WTC11 (cell line): Measurements from ENCODE around the gene FBXL4. TPM values are rescaled to one million over a fixed set of nuclear protein-coding genes. Genes with fewer than 3 reads are reported as not detected.

ENCODE experiments used
- ATAC-seq: fragments of 200-7000 bp; cut with Tn5 transposase; 2 replicates; pipeline ENCODE4 v1.10.0; 2021; ENCODE audit warnings: mild to moderate bottlenecking, moderate library complexity
- CTCF ChIA-PET: fragments of 300-600 bp; sonication (Branson Sonifier 250); formaldehyde crosslinking; loops from one replicate; lab custom pipeline; 2021; ENCODE audit warnings: antibody characterized with exemption; lab: Charles Lee
- POLR2A ChIA-PET: fragments of 350-600 bp; sonication (Branson Sonifier 250); formaldehyde crosslinking; loops from one replicate; lab custom pipeline; 2021; ENCODE audit warnings: antibody characterized with exemption; lab: Charles Lee
- DNase-seq: peaks from one replicate; pipeline ENCODE4 v3.0.0; 2021; ENCODE audit warnings: low spot score
- H3K27ac Mint-ChIP-seq: 2 replicates; pipeline ENCODE4 v1.8.0; 2021; ENCODE audit warnings: mixed read lengths
- H3K27me3 Mint-ChIP-seq: 2 replicates; pipeline ENCODE4 v1.8.0; 2021; ENCODE audit warnings: low read depth, mild to moderate bottlenecking, moderate library complexity, mixed read lengths
- H3K36me3 Mint-ChIP-seq: 2 replicates; pipeline ENCODE4 v1.8.0; 2021; ENCODE audit warnings: mixed read lengths
- H3K4me1 Mint-ChIP-seq: 2 replicates; pipeline ENCODE4 v1.8.0; 2022; ENCODE audit warnings: mixed read lengths
- H3K4me3 Mint-ChIP-seq: 2 replicates; pipeline ENCODE4 v1.8.0; 2021; ENCODE audit warnings: mild to moderate bottlenecking, moderate library complexity, mixed read lengths
- H3K9me3 Mint-ChIP-seq: 2 replicates; pipeline ENCODE4 v1.8.0; 2021; ENCODE audit warnings: mixed read lengths
- ELF4 ChIP-seq: sonication (generic); formaldehyde crosslinking; IDR thresholded peaks from 2 replicates; pipeline ENCODE4 v1.8.1; 2022; ENCODE audit warnings: low read depth, mild to moderate bottlenecking, moderate library complexity, missing genetic modification reagents
- ETV6 ChIP-seq: sonication (generic); formaldehyde crosslinking; IDR thresholded peaks from 2 replicates; pipeline ENCODE4 v1.8.1; 2022; ENCODE audit warnings: mild to moderate bottlenecking, missing genetic modification reagents
- JAZF1 ChIP-seq: fragments of 250-450 bp; sonication (Bioruptor Pico); IDR thresholded peaks from 2 replicates; pipeline ENCODE4 v1.9.0; 2021; ENCODE audit warnings: moderate library complexity, mild to moderate bottlenecking, inconsistent platforms
- NFATC4 ChIP-seq: fragments of 250-450 bp; sonication (Bioruptor Pico); IDR thresholded peaks from 2 replicates; pipeline ENCODE4 v1.9.0; 2021; ENCODE audit warnings: mild to moderate bottlenecking
- ZNF671 ChIP-seq: fragments of 250-450 bp; sonication (Bioruptor Pico); IDR thresholded peaks from 2 replicates; pipeline ENCODE4 v1.8.0; 2021; ENCODE audit warnings: mild to moderate bottlenecking
- total RNA-seq: library from RNA; stranded (reverse); gene quantifications from 3 replicates; pipeline ENCODE4 v1.2.3, GENCODE V29; 2021
- TF ChIP-seq, protein P1 (sequence below): sonication (generic); formaldehyde crosslinking; IDR thresholded peaks from 2 replicates; pipeline ENCODE4 v1.8.0; 2023; ENCODE audit warnings: missing genetic modification reagents, mild to moderate bottlenecking, borderline replicate concordance
- TF ChIP-seq, protein P2 (sequence below): sonication (generic); formaldehyde crosslinking; IDR thresholded peaks from 2 replicates; pipeline ENCODE4 v1.8.1; 2023; ENCODE audit warnings: mild to moderate bottlenecking, missing genetic modification reagents, moderate library complexity
- TF ChIP-seq, protein P3 (sequence below): sonication (generic); formaldehyde crosslinking; IDR thresholded peaks from 2 replicates; pipeline ENCODE4 v1.8.1; 2023; ENCODE audit warnings: mild to moderate bottlenecking, missing genetic modification reagents, moderate library complexity
- TF ChIP-seq, protein P4 (sequence below): sonication (generic); formaldehyde crosslinking; IDR thresholded peaks from 2 replicates; pipeline ENCODE4 v1.8.0; 2022; ENCODE audit warnings: missing genetic modification reagents

The FBXL4 gene
- total RNA-seq, 1 experiment from 2014 or later = 10.3 TPM

DNA sequence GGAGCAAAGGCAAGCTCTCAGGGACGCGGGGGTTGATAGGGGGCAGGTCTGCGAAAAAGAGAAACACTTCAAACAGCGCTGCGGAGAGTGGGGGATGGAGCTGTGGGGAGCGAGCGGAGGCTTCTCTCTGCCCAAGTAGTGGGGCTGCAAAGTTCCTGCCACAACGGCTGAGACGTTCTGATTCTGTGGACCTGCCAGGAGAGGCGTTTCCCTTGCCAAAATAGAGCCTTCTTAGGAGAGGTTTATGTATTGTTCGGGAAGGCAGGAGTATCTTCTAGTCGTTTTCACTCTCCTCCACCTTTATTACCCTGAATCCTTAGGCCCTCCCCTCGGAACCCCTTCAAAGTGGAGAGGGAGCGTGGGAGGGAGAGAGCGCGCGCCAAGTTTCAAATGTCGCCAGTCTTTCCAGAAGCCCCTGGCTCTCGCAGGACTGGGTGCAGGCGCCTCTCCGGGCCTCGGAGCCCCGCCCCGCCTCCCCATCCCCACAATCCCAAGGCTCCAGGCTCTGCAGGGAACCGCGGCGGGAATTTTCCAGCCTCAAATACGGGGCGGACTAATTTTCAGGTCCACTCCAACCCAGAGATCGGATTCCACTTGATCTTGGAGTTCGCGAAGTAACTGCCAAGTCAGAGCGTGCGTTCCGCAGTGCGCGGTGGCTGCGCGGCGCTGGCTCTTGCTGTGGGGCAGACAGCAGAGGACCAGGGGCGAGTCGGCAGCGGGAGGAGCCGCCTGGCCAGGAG is 123.4 kb downstream of the FBXL4 start:
- Mint-ChIP-seq H3K27me3 (peaks cover 93% of the 10 kb centered on the region), H3K27ac (no peak overlapping the region)
- CTCF ChIA-PET = no interaction called here

DNA sequence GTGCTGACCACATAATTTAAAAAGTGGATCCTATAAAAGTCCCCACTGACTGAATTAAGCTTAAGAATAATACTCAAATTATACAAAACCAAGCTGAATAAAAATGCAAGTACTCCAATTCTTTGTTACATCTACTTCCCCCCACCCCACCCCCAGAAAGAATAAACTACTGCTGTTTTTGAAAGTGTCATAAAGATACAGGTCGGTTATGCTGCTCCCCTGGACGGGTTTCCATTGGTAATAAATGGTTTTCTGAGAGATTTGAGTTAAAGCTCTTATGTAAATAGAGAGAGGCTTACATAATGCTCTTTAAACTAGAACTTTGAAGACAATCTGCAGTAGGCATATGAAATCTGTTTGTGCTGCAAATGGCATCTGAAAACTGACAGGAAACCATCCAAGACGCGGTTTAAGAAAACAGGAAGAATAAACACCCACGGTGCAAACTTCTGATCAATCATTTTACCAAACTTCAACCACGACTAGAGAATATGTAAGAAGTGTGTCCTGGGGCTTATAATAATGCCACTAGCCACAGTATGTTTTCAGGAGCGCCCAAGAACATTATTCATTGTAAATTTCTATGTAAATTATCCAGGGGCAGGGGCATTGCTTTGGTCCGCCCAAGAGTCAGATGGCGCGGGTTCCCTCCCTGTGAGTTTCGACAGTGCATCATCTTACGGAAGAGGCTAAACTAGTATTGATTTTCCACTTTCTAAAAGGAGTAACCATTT is 124.2 kb downstream of the FBXL4 start:
- Mint-ChIP-seq H3K4me1 (peaks cover 41% of the 10 kb centered on the region), H3K4me3 (peak overlapping the region; percentile 88), H3K36me3 (no peaks in the 10 kb centered on the region), H3K27ac (no peak overlapping the region), H3K27me3 (peaks cover 92% of the 10 kb centered on the region), H3K9me3 (no peaks in the 10 kb centered on the region)
- ChIA-PET POLR2A (interaction anchor here (1.1 kb wide), 1 partner anchor 19 kb away, joined by 3 read pairs; no protein-coding TSS in a partner anchor), CTCF (no interaction called here)
- TF ChIP-seq, protein P1, sequence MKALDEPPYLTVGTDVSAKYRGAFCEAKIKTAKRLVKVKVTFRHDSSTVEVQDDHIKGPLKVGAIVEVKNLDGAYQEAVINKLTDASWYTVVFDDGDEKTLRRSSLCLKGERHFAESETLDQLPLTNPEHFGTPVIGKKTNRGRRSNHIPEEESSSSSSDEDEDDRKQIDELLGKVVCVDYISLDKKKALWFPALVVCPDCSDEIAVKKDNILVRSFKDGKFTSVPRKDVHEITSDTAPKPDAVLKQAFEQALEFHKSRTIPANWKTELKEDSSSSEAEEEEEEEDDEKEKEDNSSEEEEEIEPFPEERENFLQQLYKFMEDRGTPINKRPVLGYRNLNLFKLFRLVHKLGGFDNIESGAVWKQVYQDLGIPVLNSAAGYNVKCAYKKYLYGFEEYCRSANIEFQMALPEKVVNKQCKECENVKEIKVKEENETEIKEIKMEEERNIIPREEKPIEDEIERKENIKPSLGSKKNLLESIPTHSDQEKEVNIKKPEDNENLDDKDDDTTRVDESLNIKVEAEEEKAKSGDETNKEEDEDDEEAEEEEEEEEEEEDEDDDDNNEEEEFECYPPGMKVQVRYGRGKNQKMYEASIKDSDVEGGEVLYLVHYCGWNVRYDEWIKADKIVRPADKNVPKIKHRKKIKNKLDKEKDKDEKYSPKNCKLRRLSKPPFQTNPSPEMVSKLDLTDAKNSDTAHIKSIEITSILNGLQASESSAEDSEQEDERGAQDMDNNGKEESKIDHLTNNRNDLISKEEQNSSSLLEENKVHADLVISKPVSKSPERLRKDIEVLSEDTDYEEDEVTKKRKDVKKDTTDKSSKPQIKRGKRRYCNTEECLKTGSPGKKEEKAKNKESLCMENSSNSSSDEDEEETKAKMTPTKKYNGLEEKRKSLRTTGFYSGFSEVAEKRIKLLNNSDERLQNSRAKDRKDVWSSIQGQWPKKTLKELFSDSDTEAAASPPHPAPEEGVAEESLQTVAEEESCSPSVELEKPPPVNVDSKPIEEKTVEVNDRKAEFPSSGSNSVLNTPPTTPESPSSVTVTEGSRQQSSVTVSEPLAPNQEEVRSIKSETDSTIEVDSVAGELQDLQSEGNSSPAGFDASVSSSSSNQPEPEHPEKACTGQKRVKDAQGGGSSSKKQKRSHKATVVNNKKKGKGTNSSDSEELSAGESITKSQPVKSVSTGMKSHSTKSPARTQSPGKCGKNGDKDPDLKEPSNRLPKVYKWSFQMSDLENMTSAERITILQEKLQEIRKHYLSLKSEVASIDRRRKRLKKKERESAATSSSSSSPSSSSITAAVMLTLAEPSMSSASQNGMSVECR (CRISPR knock-in tag) = no peak
- TF ChIP-seq, protein P2, sequence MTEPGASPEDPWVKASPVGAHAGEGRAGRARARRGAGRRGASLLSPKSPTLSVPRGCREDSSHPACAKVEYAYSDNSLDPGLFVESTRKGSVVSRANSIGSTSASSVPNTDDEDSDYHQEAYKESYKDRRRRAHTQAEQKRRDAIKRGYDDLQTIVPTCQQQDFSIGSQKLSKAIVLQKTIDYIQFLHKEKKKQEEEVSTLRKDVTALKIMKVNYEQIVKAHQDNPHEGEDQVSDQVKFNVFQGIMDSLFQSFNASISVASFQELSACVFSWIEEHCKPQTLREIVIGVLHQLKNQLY (CRISPR knock-in tag) = no peak
- no peak for TF ChIP-seq ETV6
- no peak for TF ChIP-seq NFATC4
- no peak for TF ChIP-seq ELF4 (CRISPR knock-in tag)
- TF ChIP-seq, protein P3, sequence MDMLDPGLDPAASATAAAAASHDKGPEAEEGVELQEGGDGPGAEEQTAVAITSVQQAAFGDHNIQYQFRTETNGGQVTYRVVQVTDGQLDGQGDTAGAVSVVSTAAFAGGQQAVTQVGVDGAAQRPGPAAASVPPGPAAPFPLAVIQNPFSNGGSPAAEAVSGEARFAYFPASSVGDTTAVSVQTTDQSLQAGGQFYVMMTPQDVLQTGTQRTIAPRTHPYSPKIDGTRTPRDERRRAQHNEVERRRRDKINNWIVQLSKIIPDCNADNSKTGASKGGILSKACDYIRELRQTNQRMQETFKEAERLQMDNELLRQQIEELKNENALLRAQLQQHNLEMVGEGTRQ (CRISPR knock-in tag) = no peak
- TF ChIP-seq ZNF671 (CRISPR knock-in tag) = no peak
- DNase-seq (no peak), ATAC-seq (no peak; the same call in 1 of the 2 replicates)

More for the DNA sequence above, 123.4 kb downstream of the FBXL4 start:
- peak overlapping the region; percentile 88 for H3K4me3 Mint-ChIP-seq
- peak; percentile 29 for ATAC-seq
- DNase-seq = peak; percentile 69
- POLR2A ChIA-PET = interaction anchor here (1.1 kb wide), 1 partner anchor 18 kb away, joined by 3 read pairs; no protein-coding TSS in a partner anchor
- TF ChIP-seq, protein P4, sequence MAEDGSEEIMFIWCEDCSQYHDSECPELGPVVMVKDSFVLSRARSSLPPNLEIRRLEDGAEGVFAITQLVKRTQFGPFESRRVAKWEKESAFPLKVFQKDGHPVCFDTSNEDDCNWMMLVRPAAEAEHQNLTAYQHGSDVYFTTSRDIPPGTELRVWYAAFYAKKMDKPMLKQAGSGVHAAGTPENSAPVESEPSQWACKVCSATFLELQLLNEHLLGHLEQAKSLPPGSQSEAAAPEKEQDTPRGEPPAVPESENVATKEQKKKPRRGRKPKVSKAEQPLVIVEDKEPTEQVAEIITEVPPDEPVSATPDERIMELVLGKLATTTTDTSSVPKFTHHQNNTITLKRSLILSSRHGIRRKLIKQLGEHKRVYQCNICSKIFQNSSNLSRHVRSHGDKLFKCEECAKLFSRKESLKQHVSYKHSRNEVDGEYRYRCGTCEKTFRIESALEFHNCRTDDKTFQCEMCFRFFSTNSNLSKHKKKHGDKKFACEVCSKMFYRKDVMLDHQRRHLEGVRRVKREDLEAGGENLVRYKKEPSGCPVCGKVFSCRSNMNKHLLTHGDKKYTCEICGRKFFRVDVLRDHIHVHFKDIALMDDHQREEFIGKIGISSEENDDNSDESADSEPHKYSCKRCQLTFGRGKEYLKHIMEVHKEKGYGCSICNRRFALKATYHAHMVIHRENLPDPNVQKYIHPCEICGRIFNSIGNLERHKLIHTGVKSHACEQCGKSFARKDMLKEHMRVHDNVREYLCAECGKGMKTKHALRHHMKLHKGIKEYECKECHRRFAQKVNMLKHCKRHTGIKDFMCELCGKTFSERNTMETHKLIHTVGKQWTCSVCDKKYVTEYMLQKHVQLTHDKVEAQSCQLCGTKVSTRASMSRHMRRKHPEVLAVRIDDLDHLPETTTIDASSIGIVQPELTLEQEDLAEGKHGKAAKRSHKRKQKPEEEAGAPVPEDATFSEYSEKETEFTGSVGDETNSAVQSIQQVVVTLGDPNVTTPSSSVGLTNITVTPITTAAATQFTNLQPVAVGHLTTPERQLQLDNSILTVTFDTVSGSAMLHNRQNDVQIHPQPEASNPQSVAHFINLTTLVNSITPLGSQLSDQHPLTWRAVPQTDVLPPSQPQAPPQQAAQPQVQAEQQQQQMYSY (CRISPR knock-in tag) = peak; percentile 45; the same call in 1 of the 2 replicates
- no peak for TF ChIP-seq JAZF1 (CRISPR knock-in tag)
- TF ChIP-seq, all 79 proteins: peak for 1
- Mint-ChIP-seq H3K4me1 (peaks cover 43% of the 10 kb centered on the region), H3K36me3 (no peaks in the 10 kb centered on the region), H3K9me3 (no peaks in the 10 kb centered on the region)
